HG03097 (cell line): Measurements from ENCODE around the gene NECTIN2.
"Not testable (repeated sequence)": the region's sequence is repeated elsewhere in the genome, so short reads cannot be mapped to it uniquely, and the experiment has no call there.

Source experiments
- ATAC-seq: cut with Tn5 transposase; IDR thresholded peaks from one replicate; pipeline ENCODE4 v1.9.1; 2021; ENCODE audit not compliant: unreplicated experiment, low FRiP score

NECTIN2 gene

GRCh38 chr19:44816301-44816700 lies 29.8 kb upstream of the NECTIN2 start:
- ATAC-seq: no peak

- no peak for ATAC-seq
Observed at GRCh38 chr19:44817725-44818465, 28.2 kb upstream of the NECTIN2 start.

GRCh38 chr19:44818466-44819031 lies 27.5 kb upstream of the NECTIN2 start:
- no peak for ATAC-seq

GRCh38 chr19:44819246-44819832 lies 26.8 kb upstream of the NECTIN2 start:
- ATAC-seq: no peak

- ATAC-seq: no peak
Observed at GRCh38 chr19:44820648-44821609, 25.2 kb upstream of the NECTIN2 start.

- no peak for ATAC-seq
Observed at GRCh38 chr19:44822177-44822576, 23.9 kb upstream of the NECTIN2 start.

- ATAC-seq: no peak
Observed at GRCh38 chr19:44822670-44823372, 23.3 kb upstream of the NECTIN2 start.

- ATAC-seq: no peak
Observed at GRCh38 chr19:44823373-44823698, 22.8 kb upstream of the NECTIN2 start.

GRCh38 chr19:44824761-44825160 lies 21.3 kb upstream of the NECTIN2 start:
- ATAC-seq: no peak

GRCh38 chr19:44832875-44833274 lies 13.2 kb upstream of the NECTIN2 start:
- not testable (repeated sequence) for ATAC-seq

GRCh38 chr19:44834399-44834798 lies 11.7 kb upstream of the NECTIN2 start:
- not testable (repeated sequence) for ATAC-seq

GRCh38 chr19:44839276-44839675 lies 6.8 kb upstream of the NECTIN2 start:
- no peak for ATAC-seq

- ATAC-seq: no peak
Observed at GRCh38 chr19:44840811-44841210, 5.3 kb upstream of the NECTIN2 start.

GRCh38 chr19:44841231-44841630 lies 4.9 kb upstream of the NECTIN2 start:
- no peak for ATAC-seq

GRCh38 chr19:44845286-44845611 lies 848 bp upstream of the NECTIN2 start:
- ATAC-seq: no peak

- ATAC-seq: no peak
Observed at GRCh38 chr19:44846455-44847143, 502 bp downstream of the NECTIN2 start.

- ATAC-seq: no peak
Observed at GRCh38 chr19:44847144-44848035, 1.3 kb downstream of the NECTIN2 start.

- ATAC-seq: no peak
Observed at GRCh38 chr19:44848036-44848811, 2.1 kb downstream of the NECTIN2 start.
